ENCODE results near the gene NXPE3.

Gene NXPE3

GRCh38 chr3:101784855-101785613, 6.0 kb downstream of the NXPE3 start:
- H3K27ac ChIP-seq, result no peak overlapping the region
- TF ChIP-seq, protein P1, sequence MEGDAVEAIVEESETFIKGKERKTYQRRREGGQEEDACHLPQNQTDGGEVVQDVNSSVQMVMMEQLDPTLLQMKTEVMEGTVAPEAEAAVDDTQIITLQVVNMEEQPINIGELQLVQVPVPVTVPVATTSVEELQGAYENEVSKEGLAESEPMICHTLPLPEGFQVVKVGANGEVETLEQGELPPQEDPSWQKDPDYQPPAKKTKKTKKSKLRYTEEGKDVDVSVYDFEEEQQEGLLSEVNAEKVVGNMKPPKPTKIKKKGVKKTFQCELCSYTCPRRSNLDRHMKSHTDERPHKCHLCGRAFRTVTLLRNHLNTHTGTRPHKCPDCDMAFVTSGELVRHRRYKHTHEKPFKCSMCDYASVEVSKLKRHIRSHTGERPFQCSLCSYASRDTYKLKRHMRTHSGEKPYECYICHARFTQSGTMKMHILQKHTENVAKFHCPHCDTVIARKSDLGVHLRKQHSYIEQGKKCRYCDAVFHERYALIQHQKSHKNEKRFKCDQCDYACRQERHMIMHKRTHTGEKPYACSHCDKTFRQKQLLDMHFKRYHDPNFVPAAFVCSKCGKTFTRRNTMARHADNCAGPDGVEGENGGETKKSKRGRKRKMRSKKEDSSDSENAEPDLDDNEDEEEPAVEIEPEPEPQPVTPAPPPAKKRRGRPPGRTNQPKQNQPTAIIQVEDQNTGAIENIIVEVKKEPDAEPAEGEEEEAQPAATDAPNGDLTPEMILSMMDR (conservative IDR thresholded peaks at IDR 0.05), result no peak

- TF ChIP-seq, protein P1 (conservative IDR thresholded peaks at IDR 0.05), result no peak
Measured at GRCh38 chr3:101791778-101792177, 12.8 kb downstream of the NXPE3 start.

GRCh38 chr3:101796077-101796680, 17.2 kb downstream of the NXPE3 start:
- TF ChIP-seq, protein P1 (conservative IDR thresholded peaks at IDR 0.05), result no peak
- no peak overlapping the region for H3K27ac ChIP-seq

More at GRCh38 chr3:101791778-101792177, 12.8 kb downstream of the NXPE3 start:
- peak overlapping the region; percentile 74 for H3K27ac ChIP-seq

DNA sequence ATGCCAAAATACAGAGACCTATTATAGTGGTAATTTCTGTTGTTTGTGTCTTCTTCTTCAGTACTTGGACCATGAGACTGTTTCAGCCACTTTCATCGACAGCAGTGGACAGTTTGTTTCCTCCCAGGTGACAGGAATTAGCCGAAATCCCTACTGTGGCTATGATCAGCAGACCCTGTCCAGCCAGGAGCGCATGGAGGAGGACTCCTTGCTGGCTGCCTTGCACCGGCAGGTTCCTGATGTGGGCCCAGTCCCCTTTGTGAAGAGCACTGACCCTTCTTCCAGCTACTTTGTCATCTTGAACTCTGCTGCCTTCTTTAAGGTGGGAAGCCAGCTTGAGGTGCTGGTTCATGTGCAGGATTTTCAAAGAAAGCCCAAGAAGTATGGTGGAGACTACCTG, 22.2 kb downstream of the NXPE3 start:
- TF ChIP-seq, protein P1 (conservative IDR thresholded peaks at IDR 0.05), result no peak

DNA sequence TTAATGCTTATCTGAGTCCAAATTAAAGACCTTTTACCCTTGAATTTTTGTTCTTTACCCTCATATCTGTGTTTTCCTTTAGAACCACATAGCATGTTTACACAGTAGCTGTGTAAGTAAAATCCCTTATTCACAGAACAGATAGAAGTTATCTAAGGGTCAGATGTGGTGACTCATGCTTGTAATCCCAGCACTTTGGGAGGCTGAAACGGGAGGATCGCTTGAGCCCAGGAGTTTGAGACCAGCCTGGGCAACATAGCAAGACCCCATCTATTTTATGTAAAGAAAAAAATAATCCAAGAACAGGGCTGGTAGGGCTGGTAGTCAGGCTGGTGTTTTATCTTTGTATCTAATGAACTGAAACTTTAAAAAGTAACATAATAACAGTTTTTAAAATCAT, 23.2 kb downstream of the NXPE3 start:
- TF ChIP-seq, protein P1 (conservative IDR thresholded peaks at IDR 0.05), result no peak
- H3K27ac ChIP-seq, result no peak overlapping the region

More for the DNA sequence above, 22.2 kb downstream of the NXPE3 start:
- H3K27ac ChIP-seq, result no peak overlapping the region

- TF ChIP-seq, protein P1 (conservative IDR thresholded peaks at IDR 0.05), result peak; percentile 88
- H3K27ac ChIP-seq, result no peak overlapping the region
Measured at GRCh38 chr3:101803173-101803782, 24.3 kb downstream of the NXPE3 start.

GRCh38 chr3:101803939-101804338, 24.9 kb downstream of the NXPE3 start:
- TF ChIP-seq, protein P1 (conservative IDR thresholded peaks at IDR 0.05), result no peak

More at GRCh38 chr3:101803939-101804338, 24.9 kb downstream of the NXPE3 start:
- no peak overlapping the region for H3K27ac ChIP-seq
